HepG2 (cell line): ENCODE results near the gene CST4. TPM values are rescaled to one million over a fixed set of nuclear protein-coding genes. Genes with fewer than 3 reads are reported as not detected.

ENCODE experiments used
- BRCA1 ChIP-seq: sonication (generic); formaldehyde crosslinking; IDR thresholded peaks from 2 replicates; pipeline ENCODE4 v1.4.0; 2020; ENCODE audit warnings: missing genetic modification reagents
- CEBPB ChIP-seq: IDR thresholded peaks from 2 replicates; pipeline ENCODE4 v1.6.1; 2011; ENCODE audit warnings: low read depth, low read length, improper control_type of control experiment, borderline replicate concordance
- MIER3 ChIP-seq: IDR thresholded peaks from 2 replicates; pipeline ENCODE4 v1.6.1; 2016; ENCODE audit warnings: missing compliant biosample characterization, borderline replicate concordance
- MXD4 ChIP-seq: IDR thresholded peaks from 2 replicates; pipeline ENCODE4 v1.6.1; 2016; ENCODE audit warnings: mild to moderate bottlenecking, missing biosample characterization, missing genetic modification reagents
- PATZ1 ChIP-seq: sonication (generic); formaldehyde crosslinking; IDR thresholded peaks from 2 replicates; pipeline ENCODE4 v1.4.0; 2020; ENCODE audit warnings: missing genetic modification reagents
- RBAK ChIP-seq: sonication (generic); formaldehyde crosslinking; IDR thresholded peaks from 2 replicates; pipeline ENCODE4 v1.5.1; 2020; ENCODE audit warnings: mild to moderate bottlenecking, missing genetic modification reagents
- RORA ChIP-seq: sonication (generic); formaldehyde crosslinking; IDR thresholded peaks from 2 replicates; pipeline ENCODE4 v1.5.0; 2020; ENCODE audit warnings: mild to moderate bottlenecking, missing genetic modification reagents, moderate library complexity
- SYNCRIP ChIP-seq: fragments of 200-400 bp; formaldehyde crosslinking; IDR thresholded peaks from 2 replicates; pipeline ENCODE4 v1.6.1; 2018; ENCODE audit warnings: mild to moderate bottlenecking, low read depth, low read length; ENCODE audit not compliant: insufficient read depth
- ZNF10 ChIP-seq: sonication (generic); formaldehyde crosslinking; IDR thresholded peaks from 2 replicates; pipeline ENCODE4 v1.4.0; 2020; ENCODE audit warnings: mild to moderate bottlenecking, low read depth, missing genetic modification reagents, borderline replicate concordance
- ZNF124 ChIP-seq: sonication (generic); formaldehyde crosslinking; IDR thresholded peaks from 2 replicates; pipeline ENCODE4 v1.4.0; 2020; ENCODE audit warnings: missing genetic modification reagents
- ZNF180 ChIP-seq: sonication (generic); formaldehyde crosslinking; IDR thresholded peaks from 2 replicates; pipeline ENCODE4 v1.4.0; 2020; ENCODE audit warnings: low read depth, missing genetic modification reagents, borderline replicate concordance
- ZNF318 ChIP-seq: sonication (generic); formaldehyde crosslinking; IDR thresholded peaks from 2 replicates; pipeline ENCODE4 v1.4.0; 2020; ENCODE audit warnings: mild to moderate bottlenecking, missing genetic modification reagents
- ZNF414 ChIP-seq: sonication (generic); formaldehyde crosslinking; IDR thresholded peaks from 2 replicates; pipeline ENCODE4 v1.5.0; 2020; ENCODE audit warnings: missing genetic modification reagents
- ZNF501 ChIP-seq: sonication (generic); formaldehyde crosslinking; IDR thresholded peaks from 2 replicates; pipeline ENCODE4 v1.5.1; 2020; ENCODE audit warnings: mild to moderate bottlenecking, moderate library complexity, missing genetic modification reagents
- ZNF713 ChIP-seq: sonication (generic); formaldehyde crosslinking; IDR thresholded peaks from 2 replicates; pipeline ENCODE4 v1.4.0; 2020; ENCODE audit warnings: mild to moderate bottlenecking, missing genetic modification reagents
- ZNF768 ChIP-seq: sonication (generic); formaldehyde crosslinking; IDR thresholded peaks from 2 replicates; pipeline ENCODE4 v1.4.0; 2020; ENCODE audit warnings: missing genetic modification reagents
- ZNF816 ChIP-seq: sonication (generic); formaldehyde crosslinking; IDR thresholded peaks from 2 replicates; pipeline ENCODE4 v1.8.0; 2022; ENCODE audit warnings: missing genetic modification reagents, mild to moderate bottlenecking, borderline replicate concordance
- ZNF891 ChIP-seq: sonication (generic); formaldehyde crosslinking; IDR thresholded peaks from 2 replicates; pipeline ENCODE4 v1.5.0; 2020; ENCODE audit warnings: mild to moderate bottlenecking, missing genetic modification reagents
- polyA plus RNA-seq, 8 experiments: library from polyadenylated mRNA; depleted of rRNA in 3 of 8; stranded (reverse) in 7 of 8; unstranded in 1 of 8; fragments of >200 nt; fragmentation: Illumina TruSeq in 4 of 8; extraction: Trizol in 4 of 8; gene quantifications; 2 replicates each; pipeline versions ENCODE4 v1.2.1 to v1.2.3, GENCODE V29; 2011 to 2016; ENCODE audit warnings: low read depth in 4 of 8, missing spikeins in 1 of 8, mixed read lengths in 1 of 8; ENCODE audit not compliant: insufficient read depth in 1 of 8
- total RNA-seq, 5 experiments: library from RNA; depleted of rRNA; stranded (reverse); fragments of >200 nt; fragmentation: Illumina TruSeq; extraction: Trizol; gene quantifications; 2 replicates each; pipeline ENCODE4 v1.2.3, GENCODE V29; 2016; ENCODE audit warnings: low read depth in 1 of 5

The CST4 gene
- total and polyA plus RNA-seq, 2 of the 13 experiments (the other 11 are each of a cell fraction or from before 2014, with no cell fraction given): not detected

GRCh38 chr20:23637282-23638221 lies 51.3 kb downstream of the CST4 start, which contains the start of gene CST3 (continued):
- TF ChIP-seq ZNF318: peak; percentile 71; the same call in 1 of the 2 replicates
- peak; percentile 92 for TF ChIP-seq BRCA1 (CRISPR knock-in tag)
- peak; percentile 85 for TF ChIP-seq ZNF768 (CRISPR knock-in tag)
- no peak for TF ChIP-seq RBAK (CRISPR knock-in tag)
- TF ChIP-seq PATZ1 (CRISPR knock-in tag): peak; percentile 87
- peak; percentile 46 for TF ChIP-seq MIER3 (CRISPR knock-in tag)
- peak; percentile 19; the same call in 1 of the 2 replicates for TF ChIP-seq ZNF124
- TF ChIP-seq RORA (CRISPR knock-in tag): no peak
- no peak for TF ChIP-seq CEBPB
- no peak for TF ChIP-seq SYNCRIP
- TF ChIP-seq ZNF414 (CRISPR knock-in tag): 0 out of 2 replicates have a peak, but pooled peaks have one; percentile 22
- peak; percentile 83 for TF ChIP-seq ZNF501 (CRISPR knock-in tag)
- TF ChIP-seq MXD4: peak; percentile 96
- TF ChIP-seq ZNF10 (CRISPR knock-in tag): no peak
- no peak; the same call in 1 of the 2 replicates for TF ChIP-seq ZNF713
- peak; percentile 96 for TF ChIP-seq ZNF891 (CRISPR knock-in tag)
- TF ChIP-seq ZNF816 (CRISPR knock-in tag): peak; percentile 64; the same call in 1 of the 2 replicates
- 0 out of 2 replicates have a peak, but pooled peaks have one; percentile 37 for TF ChIP-seq ZNF180
